GM20431 (cell line): ENCODE data around the gene EPB41L2.
"Not testable (repeated sequence)": the region's sequence is repeated elsewhere in the genome, so short reads cannot be mapped to it uniquely, and the experiment has no call there.

Experiments used
- in situ Hi-C: fragments of 300-500 bp; cut with MseI, MboI; formaldehyde crosslinking; loops from one replicate; pipeline ENCODE4 v1.15.0; 2020; ENCODE audit warnings: low sequenced_read_pairs; ENCODE audit not compliant: unreplicated experiment

Gene EPB41L2

GRCh38 chr6:130962966-130963365 lies 100.1 kb downstream of the EPB41L2 start:
- in situ Hi-C loops: no loop called here

- in situ Hi-C loops: no loop called here
These were observed 101.9 kb downstream of the EPB41L2 start for GRCh38 chr6:130961148-130961547.

- in situ Hi-C loops: no loop called here
These were observed 103.1 kb downstream of the EPB41L2 start for GRCh38 chr6:130959951-130960350.

GRCh38 chr6:130958468-130958867 lies 104.6 kb downstream of the EPB41L2 start:
- in situ Hi-C loops: no loop called here

- in situ Hi-C loops: no loop called here
These were observed 107.3 kb downstream of the EPB41L2 start for GRCh38 chr6:130955755-130956154.

GRCh38 chr6:130949553-130949952 lies 113.5 kb downstream of the EPB41L2 start:
- in situ Hi-C loops: no loop called here

GRCh38 chr6:130947464-130947863 lies 115.6 kb downstream of the EPB41L2 start:
- in situ Hi-C loops: no loop called here

GRCh38 chr6:130946076-130946475 lies 117.0 kb downstream of the EPB41L2 start:
- in situ Hi-C loops: no loop called here

- in situ Hi-C loops: no loop called here
These were observed 117.6 kb downstream of the EPB41L2 start for GRCh38 chr6:130945401-130945919.

GRCh38 chr6:130944486-130944885 lies 118.6 kb downstream of the EPB41L2 start:
- in situ Hi-C loops: no loop called here

GRCh38 chr6:130943738-130944137 lies 119.3 kb downstream of the EPB41L2 start:
- in situ Hi-C loops: no loop called here

GRCh38 chr6:130942752-130943151 lies 120.3 kb downstream of the EPB41L2 start:
- in situ Hi-C loops: not testable (repeated sequence)

- in situ Hi-C loops: no loop called here
These were observed 125.0 kb downstream of the EPB41L2 start for GRCh38 chr6:130937942-130938604.

- in situ Hi-C loops: no loop called here
These were observed 126.1 kb downstream of the EPB41L2 start for GRCh38 chr6:130936933-130937332.

GRCh38 chr6:130935978-130936377 lies 127.1 kb downstream of the EPB41L2 start:
- in situ Hi-C loops: no loop called here

GRCh38 chr6:130934848-130935585 lies 128.0 kb downstream of the EPB41L2 start:
- in situ Hi-C loops: no loop called here

- in situ Hi-C loops: no loop called here
These were observed 129.3 kb downstream of the EPB41L2 start for GRCh38 chr6:130933712-130934200.

- in situ Hi-C loops: no loop called here
These were observed 130.1 kb downstream of the EPB41L2 start for GRCh38 chr6:130932921-130933320.

GRCh38 chr6:130932438-130932837 lies 130.6 kb downstream of the EPB41L2 start:
- in situ Hi-C loops: no loop called here

GRCh38 chr6:130931683-130932082 lies 131.4 kb downstream of the EPB41L2 start:
- in situ Hi-C loops: no loop called here

- in situ Hi-C loops: no loop called here
These were observed 133.9 kb downstream of the EPB41L2 start for GRCh38 chr6:130929036-130929678.
